Hippocampal formation (tissue), 2 donors: ENCODE data around the gene CCDC158.

Source experiments
- DNase-seq, 2 donors: peaks; one replicate each; lab custom pipeline; 2025; lab: John Stamatoyannopoulos, UW

The CCDC158 gene

DNA sequence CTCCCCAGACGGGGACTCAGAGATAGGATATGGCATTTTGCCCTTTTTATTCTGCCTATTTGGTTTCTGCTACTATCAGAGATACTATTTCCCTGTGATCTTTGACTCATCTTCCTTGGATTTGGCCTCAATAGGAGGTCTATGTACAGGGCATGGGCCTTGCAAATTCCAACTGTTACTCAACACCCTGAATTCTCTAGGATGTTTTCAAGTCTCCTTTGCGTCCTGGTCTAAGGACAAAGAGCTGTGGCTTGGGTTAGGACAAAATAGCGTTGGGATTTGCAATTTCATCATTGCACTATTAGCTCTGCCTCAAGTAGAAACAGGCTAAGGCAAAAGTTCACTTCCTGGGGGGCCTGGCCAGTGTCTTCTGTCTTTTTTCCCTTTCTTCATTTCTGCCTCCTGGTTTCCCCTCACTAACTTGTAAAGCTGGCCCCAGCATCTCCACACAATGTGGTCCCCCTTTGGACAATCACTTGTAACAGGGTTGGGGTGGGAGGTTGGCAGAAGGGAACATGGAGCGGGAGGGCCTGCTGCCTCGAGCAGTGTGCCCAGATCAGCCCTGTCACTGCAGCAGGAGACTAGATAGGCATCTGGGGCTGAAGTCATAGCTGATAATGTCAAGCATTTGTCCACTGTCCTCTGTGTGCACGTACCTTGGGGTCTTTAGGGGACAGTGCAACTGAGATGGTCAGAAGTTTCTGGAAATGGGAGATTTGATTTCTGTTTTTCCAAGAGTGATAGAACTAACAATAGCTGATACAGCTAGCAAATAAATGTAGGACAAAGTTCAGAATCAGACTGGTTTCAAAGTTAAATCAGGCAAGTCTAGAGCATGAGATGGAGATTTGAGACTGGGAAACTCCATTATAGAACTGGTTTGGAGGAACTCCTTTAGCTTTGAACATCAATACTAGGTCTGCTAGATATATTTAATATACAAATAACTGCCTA is 140.2 kb downstream of the CCDC158 start:
- no peak for DNase-seq

- no peak for DNase-seq
Observed at GRCh38 chr4:76279462-76279861, 141.5 kb downstream of the CCDC158 start.

DNA sequence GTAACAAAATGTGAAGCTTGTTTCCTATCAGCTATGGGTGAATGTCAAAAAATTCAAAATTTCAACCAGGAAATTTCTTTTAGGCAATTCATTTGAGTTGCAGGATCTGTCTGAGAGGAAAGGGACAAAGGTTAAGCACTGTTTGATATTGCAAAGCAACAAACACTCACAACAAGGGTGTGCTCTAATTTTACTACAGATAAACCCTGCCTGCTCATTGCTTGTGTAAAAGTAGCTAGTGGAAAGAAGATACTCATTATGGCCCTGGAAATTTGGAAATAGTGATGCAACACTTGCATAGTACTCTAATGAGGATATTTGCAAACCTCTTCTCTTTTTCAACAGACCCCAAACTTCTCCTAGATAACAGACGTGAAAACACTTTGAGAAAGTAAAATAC is 142.4 kb downstream of the CCDC158 start:
- no peak for DNase-seq

GRCh38 chr4:76277667-76278066 is 143.3 kb downstream of the CCDC158 start:
- no peak for DNase-seq

- no peak for DNase-seq
Observed at GRCh38 chr4:76276813-76277212, 144.1 kb downstream of the CCDC158 start.

DNA sequence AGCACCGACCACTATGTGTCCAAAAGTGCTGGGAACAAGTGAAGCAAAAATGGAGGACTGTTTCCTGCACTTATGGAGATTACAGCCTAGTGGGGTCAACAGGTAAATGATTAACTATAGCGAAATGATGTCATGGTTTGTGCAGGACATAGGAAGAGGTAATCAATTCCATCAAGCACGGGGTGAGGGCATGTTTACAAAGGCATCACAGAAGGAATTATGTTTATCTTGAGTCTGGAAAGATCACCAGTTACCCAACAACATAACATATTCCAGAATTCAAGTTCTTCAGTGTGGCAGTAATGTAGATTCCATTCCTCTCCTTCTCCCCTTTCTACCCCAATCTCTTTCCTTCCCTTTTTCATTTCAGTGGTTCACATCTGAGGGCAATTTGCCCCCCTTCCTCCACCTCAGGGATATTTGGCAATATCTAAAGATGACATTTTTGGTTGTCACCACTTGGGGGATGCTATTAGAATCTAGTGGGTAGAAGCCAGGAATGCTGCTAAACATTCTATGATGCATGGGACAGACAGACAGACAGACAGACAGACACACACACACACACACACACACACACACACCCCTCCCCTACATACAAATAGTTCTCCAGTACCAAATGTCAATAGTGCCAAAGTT is 145.3 kb downstream of the CCDC158 start:
- no peak for DNase-seq

DNA sequence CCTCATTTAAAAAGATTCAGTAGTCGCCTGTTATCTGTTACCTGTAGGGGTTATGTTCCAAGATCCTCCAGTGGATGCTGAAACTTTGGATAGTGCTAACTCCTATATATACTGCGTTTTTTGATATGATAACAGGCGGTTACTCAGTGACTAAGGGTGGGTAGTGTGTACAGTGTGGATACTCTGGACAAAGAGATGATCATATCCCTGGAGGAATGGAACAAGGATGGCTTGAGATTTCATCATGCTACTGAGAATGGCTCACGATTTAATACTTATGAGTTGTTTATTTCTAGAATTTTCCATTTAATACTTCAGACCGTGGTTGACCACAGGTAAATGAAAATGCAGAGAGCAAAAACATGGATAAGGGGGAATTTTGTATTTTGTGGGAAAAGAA is 147.9 kb downstream of the CCDC158 start:
- DNase-seq, result no peak

DNA sequence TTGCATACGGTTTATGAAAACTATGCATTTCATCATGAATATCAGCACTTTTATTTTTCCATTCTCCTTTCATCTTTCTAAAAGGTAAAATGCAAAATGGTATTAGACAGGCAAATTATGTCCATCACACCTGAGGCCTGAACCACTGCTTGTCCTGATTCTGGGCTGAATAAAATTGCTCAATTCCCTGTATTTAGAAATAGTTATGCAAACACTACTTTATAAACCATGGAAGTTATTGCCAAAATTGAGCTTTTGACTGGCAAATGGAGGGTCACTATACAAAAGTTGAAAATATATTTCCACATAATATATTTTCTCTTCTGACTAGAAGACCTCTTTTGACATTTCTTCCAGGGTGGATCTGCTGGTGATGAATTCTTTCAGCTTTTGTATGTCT is 148.4 kb downstream of the CCDC158 start:
- DNase-seq, result no peak

- no peak for DNase-seq
Observed at GRCh38 chr4:76272073-76272472, 148.9 kb downstream of the CCDC158 start.

- DNase-seq, result no peak
Observed at GRCh38 chr4:76271248-76271647, 149.7 kb downstream of the CCDC158 start.

DNA sequence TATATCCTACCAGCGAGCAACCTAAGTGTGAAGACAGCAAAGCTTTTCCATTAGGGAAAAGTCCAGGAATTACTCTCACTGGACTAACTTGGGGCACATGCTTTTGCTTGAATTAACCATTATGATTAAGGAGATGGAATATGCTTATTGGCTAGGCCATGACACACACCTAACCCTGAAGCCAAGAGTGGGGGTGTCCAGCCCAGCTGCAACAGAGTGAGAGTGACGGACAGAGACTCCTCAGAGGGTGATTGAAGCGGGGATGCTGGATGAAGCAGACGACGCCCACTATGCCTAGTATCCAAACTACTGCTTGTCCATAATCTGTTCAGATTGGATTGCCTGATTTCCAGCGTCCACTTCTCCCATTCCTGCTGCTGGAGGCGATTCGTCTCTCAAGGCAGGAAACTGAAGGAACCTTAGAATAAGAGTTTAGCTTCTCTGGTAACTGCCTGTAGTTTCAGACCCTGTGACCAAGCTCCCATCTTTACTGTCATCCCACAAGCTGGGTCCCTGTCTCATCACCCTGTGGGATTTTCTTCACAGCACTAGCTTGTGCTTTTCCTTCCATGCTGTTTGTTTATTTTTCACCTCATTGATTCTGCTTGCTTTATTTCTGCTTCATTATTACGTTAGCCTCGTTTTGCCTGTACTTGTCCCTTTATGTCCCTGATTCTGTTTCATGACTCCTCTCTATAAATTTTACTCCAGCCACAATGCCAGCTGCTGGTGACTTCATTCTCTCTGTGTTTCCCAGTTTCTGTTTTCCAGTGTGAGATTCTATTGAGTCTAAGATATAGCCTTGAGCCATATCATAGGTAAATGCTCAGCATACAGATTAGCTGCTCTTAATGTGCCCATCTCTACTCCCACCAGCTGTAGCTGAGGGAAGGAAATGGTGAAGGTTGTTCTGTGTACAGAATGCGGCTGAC is 150.4 kb downstream of the CCDC158 start:
- no peak for DNase-seq

GRCh38 chr4:76267811-76268210 is 153.1 kb downstream of the CCDC158 start:
- DNase-seq, result no peak

GRCh38 chr4:76266627-76267026 is 154.3 kb downstream of the CCDC158 start:
- no peak for DNase-seq

DNA sequence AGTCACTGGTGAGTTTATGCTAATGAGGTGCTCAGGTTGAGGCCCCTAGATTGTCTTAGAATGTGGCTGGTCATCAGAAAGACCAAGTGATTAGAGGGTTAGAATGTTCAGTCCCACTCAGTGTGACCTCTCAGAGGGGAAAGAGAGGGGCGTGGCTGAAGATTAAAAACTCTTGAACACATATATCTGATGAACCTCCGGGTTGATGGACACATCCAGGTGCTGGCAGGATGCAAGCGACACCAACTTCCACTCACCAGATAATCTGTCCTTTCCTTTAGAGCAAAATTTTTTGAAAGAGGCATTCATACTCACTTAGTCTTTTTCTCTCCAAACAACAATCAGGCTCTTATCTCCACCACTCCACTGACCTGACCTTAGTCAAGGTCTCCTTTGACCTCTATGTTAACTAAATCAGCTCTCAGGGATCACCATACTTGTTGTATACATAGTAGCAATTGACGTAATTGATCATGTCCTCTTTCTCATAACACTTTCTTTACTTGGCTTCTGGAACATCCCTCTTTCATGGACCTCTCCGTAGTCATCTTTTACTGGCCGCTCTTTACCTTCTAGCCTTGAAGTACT is 155.2 kb downstream of the CCDC158 start:
- DNase-seq, result no peak
